Skeletal muscle tissue (tissue), 4 donors: ENCODE measurements around the gene HSPA6. TPM values are rescaled to one million over a fixed set of nuclear protein-coding genes. Genes with fewer than 3 reads are reported as not detected.
"Not testable (repeated sequence)": the region's sequence is repeated elsewhere in the genome, so short reads cannot be mapped to it uniquely, and the experiment has no call there.

ENCODE experiments used
- H3K27ac ChIP-seq: one replicate; pipeline ENCODE4 v1.7.0; 2013; ENCODE audit warnings: mild to moderate bottlenecking, low read depth, low read length, inconsistent platforms
- H3K27me3 ChIP-seq, 3 donors: one replicate each; pipeline ENCODE4 v1.7.0; 2013; ENCODE audit warnings: low read length in 3 of 3; ENCODE audit not compliant: control insufficient read depth in 3 of 3, insufficient read depth in 3 of 3
- H3K36me3 ChIP-seq, 3 donors: one replicate each; pipeline ENCODE4 v1.7.0; 2013; ENCODE audit warnings: low read length in 3 of 3; ENCODE audit not compliant: control insufficient read depth in 3 of 3, insufficient read depth in 3 of 3
- H3K4me1 ChIP-seq, 3 donors: one replicate each; pipeline ENCODE4 v1.7.0; 2013; ENCODE audit warnings: low read length in 3 of 3, mild to moderate bottlenecking in 3 of 3; ENCODE audit not compliant: control insufficient read depth in 3 of 3, insufficient read depth in 3 of 3
- H3K4me3 ChIP-seq, 3 donors: one replicate each; pipeline ENCODE4 v1.7.0; 2013; ENCODE audit warnings: low read length in 3 of 3
- H3K9ac ChIP-seq, 3 donors: one replicate each; pipeline ENCODE4 v1.7.0; 2013; ENCODE audit warnings: low read length in 3 of 3, mild to moderate bottlenecking in 3 of 3, moderate library complexity in 2 of 3, low read depth in 1 of 3
- H3K9me3 ChIP-seq, 3 donors: one replicate each; pipeline ENCODE4 v1.7.0; 2013; ENCODE audit warnings: low read length in 3 of 3; ENCODE audit not compliant: control insufficient read depth in 3 of 3
- total RNA-seq: library from RNA; depleted of rRNA; stranded (reverse); fragments of >200 nt; gene quantifications from one replicate; pipeline ENCODE4 v1.2.3, GENCODE V29; 2014
- donor health status: Osteomylitis.

The HSPA6 gene
- total RNA-seq, 1 donor from 2014 or later: 0.52 TPM

- H3K4me1 ChIP-seq, H3K4me3 ChIP-seq, H3K27me3 ChIP-seq, H3K27ac ChIP-seq, H3K9me3 ChIP-seq, H3K9ac ChIP-seq, H3K36me3 ChIP-seq: not testable (repeated sequence)
Observed at GRCh38 chr1:161513953-161514352, 10.4 kb upstream of the HSPA6 start.

GRCh38 chr1:161523041-161523816, 1.1 kb upstream of the HSPA6 start:
- H3K27ac ChIP-seq: not testable (repeated sequence)
- H3K4me3 ChIP-seq: peak overlapping the region in 1 of 3 donors; percentile 73

GRCh38 chr1:161524742-161525291, 477 bp downstream of the HSPA6 start:
- H3K9ac ChIP-seq, H3K36me3 ChIP-seq, H3K27ac ChIP-seq, H3K27me3 ChIP-seq, H3K9me3 ChIP-seq, H3K4me1 ChIP-seq: not testable (repeated sequence)
- peak overlapping the region; percentile 54 to 65 (median 54) for H3K4me3 ChIP-seq

More at GRCh38 chr1:161523041-161523816, 1.1 kb upstream of the HSPA6 start:
- H3K9ac ChIP-seq, H3K4me1 ChIP-seq, H3K9me3 ChIP-seq, H3K36me3 ChIP-seq, H3K27me3 ChIP-seq: not testable (repeated sequence)

GRCh38 chr1:161525321-161525720, 981 bp downstream of the HSPA6 start:
- H3K4me3 ChIP-seq: peak overlapping the region in 1 of 3 donors; percentile 65
- H3K27ac ChIP-seq: not testable (repeated sequence)

GRCh38 chr1:161525918-161526317, 1.6 kb downstream of the HSPA6 start:
- not testable (repeated sequence) for H3K27ac ChIP-seq, H3K4me1 ChIP-seq, H3K36me3 ChIP-seq, H3K27me3 ChIP-seq, H3K9me3 ChIP-seq, H3K9ac ChIP-seq, H3K4me3 ChIP-seq

More at GRCh38 chr1:161525321-161525720, 981 bp downstream of the HSPA6 start:
- not testable (repeated sequence) for H3K36me3 ChIP-seq, H3K9me3 ChIP-seq, H3K9ac ChIP-seq, H3K4me1 ChIP-seq, H3K27me3 ChIP-seq

- H3K4me3 ChIP-seq, H3K36me3 ChIP-seq, H3K27ac ChIP-seq, H3K9ac ChIP-seq, H3K27me3 ChIP-seq, H3K4me1 ChIP-seq, H3K9me3 ChIP-seq: not testable (repeated sequence)
Observed at GRCh38 chr1:161528550-161528949, 4.2 kb downstream of the HSPA6 start.

GRCh38 chr1:161529463-161530104, 5.2 kb downstream of the HSPA6 start:
- H3K36me3 ChIP-seq, H3K27ac ChIP-seq, H3K4me1 ChIP-seq, H3K9me3 ChIP-seq, H3K27me3 ChIP-seq: not testable (repeated sequence)
- Histone ChIP-seq H3K9ac (peak overlapping the region in 1 of 3 donors; percentile 32), H3K4me3 (peak overlapping the region in 2 of 3 donors; percentile 59 to 71)

GRCh38 chr1:161530158-161530557, 5.8 kb downstream of the HSPA6 start:
- H3K36me3 ChIP-seq, H3K27me3 ChIP-seq, H3K9me3 ChIP-seq, H3K4me1 ChIP-seq: not testable (repeated sequence)
- Histone ChIP-seq H3K9ac (peak overlapping the region in 2 of 3 donors; percentile 56 to 73), H3K27ac (peak overlapping the region; percentile 65), H3K4me3 (peak overlapping the region; percentile 59 to 72 (median 71))

- H3K4me3 ChIP-seq: peak overlapping the region; percentile 71 to 75 (median 72)
Observed at GRCh38 chr1:161530671-161531641, 6.6 kb downstream of the HSPA6 start.

More at GRCh38 chr1:161530671-161531641, 6.6 kb downstream of the HSPA6 start:
- Histone ChIP-seq H3K27ac (peak overlapping the region; percentile 65), H3K9ac (peak overlapping the region; percentile 33 to 73 (median 56))
- not testable (repeated sequence) for H3K36me3 ChIP-seq, H3K4me1 ChIP-seq, H3K9me3 ChIP-seq, H3K27me3 ChIP-seq
